ENCODE measurements around the gene SYT5.
"Not testable (repeated sequence)": the region's sequence is repeated elsewhere in the genome, so short reads cannot be mapped to it uniquely, and the experiment has no call there.

The SYT5 gene

DNA sequence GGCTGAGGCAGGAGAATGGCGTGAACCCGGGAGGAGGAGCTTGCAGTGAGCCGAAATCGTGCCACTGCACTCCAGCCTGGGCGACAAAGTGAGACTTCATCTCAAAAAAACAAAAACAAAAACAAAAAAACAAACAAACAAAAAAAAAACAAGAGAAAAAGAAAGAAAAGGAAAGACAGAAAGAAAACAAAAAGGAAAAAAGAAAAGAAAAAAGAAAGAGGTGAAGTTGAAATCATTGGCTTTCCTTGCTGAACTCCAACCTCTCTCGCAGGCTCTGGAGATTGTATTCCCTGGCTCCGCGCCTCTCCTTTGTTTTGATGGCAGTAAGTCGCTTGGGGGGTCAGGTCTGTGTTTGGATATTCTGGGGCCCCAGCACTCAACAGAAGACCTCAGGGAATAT, 7.8 kb downstream of the SYT5 start:
- in situ Hi-C loops (cut with MboI; ENCODE audit: low sequenced_read_pairs), result not testable (repeated sequence)

DNA sequence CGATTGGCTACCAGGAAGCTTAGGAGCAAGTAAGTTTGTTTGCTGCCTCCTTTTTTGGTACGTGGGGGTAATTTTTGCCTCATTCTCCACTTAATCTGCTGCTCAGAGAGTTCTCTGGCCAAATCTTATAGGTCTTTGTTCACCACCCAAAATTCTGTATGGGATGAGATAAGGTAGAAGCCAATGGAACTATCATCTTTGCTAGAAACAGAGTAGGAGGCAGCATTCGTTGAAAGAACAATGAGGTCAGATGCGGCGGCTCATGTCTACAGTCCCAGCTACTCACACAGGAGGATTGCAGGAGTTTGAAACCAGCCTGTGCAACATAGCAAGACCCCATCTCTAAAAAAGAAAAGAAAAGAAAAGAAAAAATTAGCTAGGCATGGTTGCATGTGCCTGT, 8.6 kb downstream of the SYT5 start:
- in situ Hi-C loops (cut with MboI; ENCODE audit: low sequenced_read_pairs), result no loop called here

DNA sequence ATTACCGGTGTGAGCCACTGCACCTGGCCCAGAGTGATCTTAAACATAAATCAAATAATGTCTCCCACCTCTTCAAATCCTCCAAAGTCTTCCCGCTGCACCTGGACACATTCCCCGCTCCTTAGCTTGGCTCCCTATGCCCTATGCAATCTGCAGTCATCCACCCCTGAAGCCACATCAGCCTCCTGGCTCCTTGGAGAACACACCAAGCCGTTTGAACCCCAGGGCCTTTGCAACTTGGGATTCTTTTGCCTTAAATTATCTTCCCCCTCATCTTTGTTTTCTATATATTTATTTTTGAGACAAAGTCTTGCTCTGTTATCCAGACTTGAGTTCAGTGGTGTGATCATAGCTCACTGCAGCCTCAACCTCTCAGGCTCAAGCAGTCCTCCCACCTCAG, 11.0 kb downstream of the SYT5 start:
- in situ Hi-C loops (cut with MboI; ENCODE audit: low sequenced_read_pairs), result no loop called here

DNA sequence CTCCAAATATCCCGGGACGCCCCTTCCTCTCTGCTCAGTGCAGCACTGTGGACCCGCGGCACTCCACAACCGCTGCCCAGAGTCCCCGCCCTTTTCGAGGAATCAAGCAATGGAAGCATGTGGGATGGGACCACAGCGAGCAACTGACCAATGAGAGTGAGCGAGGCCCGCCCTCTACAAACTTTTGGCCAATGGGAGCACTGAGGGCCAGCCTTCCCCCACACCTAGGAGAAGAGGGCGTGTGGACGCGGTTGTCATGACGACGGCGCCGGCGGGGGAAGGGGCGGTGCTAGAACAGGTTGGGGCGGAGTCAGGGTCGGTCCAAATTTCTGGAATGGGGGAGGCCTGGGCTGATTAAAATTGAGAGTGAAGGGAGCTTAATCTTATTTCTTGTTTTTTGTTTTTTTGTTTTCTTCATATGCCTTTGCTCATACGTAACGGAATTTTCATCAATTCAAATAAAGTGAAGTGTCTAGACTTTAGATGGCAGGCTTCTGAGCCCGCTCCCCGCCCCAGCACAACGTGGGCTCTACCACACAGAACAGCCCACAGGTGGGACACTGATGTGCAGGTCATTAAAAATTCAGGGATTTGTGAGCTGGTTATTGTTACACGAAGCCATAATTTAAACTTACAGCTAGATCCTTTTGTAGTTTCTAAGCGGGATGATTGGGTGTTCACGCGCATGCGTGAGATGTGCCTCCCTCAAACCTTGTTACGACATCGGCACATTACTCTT, 13.4 kb downstream of the SYT5 start, which contains the start of gene DNAAF3:
Gene DNAAF3, minus strand, starts transcription at position 84 of the 739 bp plus-strand sequence. CDS start 200 bp downstream, outside the sequence.
- in situ Hi-C loops (cut with MboI; ENCODE audit: low sequenced_read_pairs), result no loop called here

DNA sequence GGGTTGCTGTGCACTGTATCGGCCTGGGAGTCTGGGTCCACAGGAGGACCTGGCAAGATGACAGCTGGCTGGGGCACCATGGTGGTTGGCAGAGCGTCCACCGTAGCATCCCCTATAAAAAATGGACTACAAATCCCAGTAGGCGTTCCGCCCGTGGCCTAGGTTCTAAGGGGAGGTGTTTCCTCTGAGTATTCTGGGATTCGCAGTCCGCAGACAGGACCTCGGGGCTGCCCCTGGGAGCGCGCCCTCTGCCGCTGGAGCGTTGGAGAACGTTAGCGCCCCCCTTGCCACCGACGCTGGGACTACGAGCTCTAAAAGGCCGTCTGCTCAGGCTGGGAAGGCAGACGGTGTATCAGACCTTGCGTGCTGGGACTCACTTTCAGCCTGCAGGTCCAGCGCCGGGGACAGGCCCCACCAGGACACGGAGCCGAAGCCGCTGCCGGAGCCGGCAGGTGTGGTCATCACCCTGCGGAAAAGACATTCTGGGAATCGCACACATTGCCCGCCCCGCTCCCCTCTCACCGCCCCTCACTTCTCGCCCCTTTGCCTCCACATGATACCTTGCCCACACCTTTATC, 14.0 kb downstream of the SYT5 start:
- in situ Hi-C loops (cut with MboI; ENCODE audit: low sequenced_read_pairs), result no loop called here

GRCh38 chr19:55161571-55162322, 18.3 kb downstream of the SYT5 start:
- in situ Hi-C loops (cut with MboI; ENCODE audit: low sequenced_read_pairs), result no loop called here

DNA sequence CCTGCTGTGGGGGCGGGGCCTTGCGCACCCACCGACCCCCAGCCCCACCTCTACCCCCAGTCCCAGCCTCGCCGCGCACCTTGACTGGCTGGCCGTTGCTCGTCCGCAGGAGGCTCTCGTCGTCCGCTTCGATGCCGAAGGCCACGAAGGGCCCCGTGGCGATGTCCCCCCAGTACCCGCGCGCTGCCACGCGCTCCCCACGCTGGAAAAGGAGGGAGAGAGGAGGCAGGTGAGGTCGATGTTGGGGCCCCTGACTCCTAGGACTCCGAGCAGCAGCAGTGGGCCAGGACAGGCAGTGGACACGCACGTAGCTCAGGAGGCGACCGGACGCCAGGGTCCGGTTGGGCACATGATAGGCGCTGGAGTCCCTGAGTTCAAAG, 19.1 kb downstream of the SYT5 start:
- in situ Hi-C loops (cut with MboI; ENCODE audit: low sequenced_read_pairs), result no loop called here

GRCh38 chr19:55160128-55160985, 19.7 kb downstream of the SYT5 start:
- in situ Hi-C loops (cut with MboI; ENCODE audit: low sequenced_read_pairs), result no loop called here

DNA sequence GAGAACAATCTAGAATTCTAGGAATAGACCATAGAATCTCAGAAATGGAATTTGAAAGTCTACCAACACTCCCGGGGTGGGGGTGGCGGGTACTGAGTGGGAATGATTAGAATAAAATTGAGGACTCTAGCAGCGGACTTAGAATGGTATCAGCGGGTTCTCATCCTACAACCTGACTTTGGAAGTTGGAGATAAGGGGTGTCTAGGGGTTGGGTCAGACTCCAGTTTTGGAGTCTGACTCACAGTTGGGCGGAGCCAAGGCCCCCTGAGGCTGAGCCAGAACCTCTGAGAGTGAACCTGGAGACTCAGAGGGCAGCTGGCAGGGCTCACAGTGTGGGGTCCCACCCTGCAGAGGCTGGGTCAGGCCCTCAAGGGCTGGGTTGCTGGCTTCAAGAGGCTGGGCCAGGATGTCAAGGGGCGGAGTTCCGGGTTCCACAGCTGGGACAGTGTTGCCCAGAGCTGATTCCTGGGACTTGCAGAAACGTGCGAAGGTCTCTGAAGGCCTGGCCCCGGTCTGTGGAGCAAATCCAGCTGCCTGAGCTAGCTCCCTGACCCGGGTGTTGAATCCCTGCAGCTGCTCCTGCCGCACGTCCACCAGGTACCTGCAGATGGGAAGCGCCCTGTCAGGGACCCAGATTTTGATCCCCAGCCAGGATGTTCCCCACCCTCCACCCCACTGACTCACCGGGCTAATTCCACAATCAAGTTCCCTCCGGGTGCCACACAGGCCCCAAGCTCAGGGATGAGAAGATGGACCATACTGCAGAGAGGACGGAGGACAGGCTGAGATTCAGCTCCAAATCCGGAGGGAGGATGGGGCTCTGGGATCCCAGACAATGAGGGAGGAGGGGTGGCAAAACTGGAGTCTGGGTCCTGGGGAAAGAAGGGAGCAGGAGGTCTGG, 21.0 kb downstream of the SYT5 start:
- in situ Hi-C loops (cut with MboI; ENCODE audit: low sequenced_read_pairs), result no loop called here

DNA sequence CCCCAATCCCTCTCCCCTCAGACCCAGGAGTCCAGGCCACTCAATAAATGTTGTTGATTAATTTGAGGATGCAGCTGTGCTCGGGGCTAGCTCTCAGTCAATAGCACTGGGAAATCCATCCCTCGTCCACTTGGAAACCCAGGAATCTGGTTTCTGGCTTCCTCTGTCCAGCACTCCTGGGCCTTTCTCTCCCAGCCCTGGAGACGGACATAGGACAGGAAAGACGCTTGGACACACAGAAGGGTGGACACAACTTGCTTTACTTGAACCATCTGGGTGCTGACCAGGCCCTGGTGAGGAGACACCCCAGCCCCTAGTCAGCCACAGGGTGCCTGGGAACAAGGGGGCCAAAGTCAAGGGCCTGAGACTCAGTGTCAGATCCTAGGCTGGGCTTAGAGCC, 21.7 kb downstream of the SYT5 start:
- in situ Hi-C loops (cut with MboI; ENCODE audit: low sequenced_read_pairs), result no loop called here

DNA sequence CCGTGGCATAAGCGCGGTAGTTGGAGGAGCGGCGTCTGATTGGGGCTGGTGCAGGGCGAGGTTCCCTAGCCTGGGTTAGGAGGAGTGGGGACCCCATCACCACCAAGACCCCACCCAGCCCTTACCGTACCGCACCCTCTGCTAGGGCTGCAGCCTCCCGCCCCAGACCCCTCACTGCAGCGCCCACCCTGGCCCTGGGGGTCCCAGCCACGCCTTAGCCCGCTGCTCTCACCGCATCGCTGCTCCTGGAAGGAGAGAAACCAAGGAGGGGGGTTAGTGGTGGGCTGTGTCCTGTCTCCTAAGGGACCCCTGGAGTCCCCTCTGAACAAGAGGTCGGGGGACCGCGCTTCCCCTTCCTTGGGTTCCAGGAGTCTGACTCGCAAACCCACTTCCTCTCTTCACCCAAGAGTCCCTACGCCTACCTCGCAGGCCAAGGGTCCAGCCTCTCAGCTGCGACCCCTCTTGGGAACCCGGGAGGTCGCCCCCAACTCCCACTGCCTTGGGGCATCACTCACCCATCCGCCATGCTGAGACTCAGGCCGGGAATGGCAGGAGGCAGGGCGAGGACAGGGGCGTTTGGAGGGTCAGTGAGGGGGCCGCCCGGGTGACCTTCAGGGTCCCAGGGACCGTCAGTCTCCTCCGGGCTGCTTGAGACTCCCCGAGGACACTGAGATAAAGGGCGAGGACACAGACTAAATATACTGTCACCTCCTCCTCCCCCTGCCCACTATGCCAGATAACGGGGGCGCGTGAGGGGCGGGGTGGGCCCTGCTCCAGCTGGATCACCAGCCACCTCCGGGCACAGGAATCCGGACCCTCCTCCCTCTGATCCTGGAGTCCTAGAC, 22.8 kb downstream of the SYT5 start, which contains the start of gene TNNI3:
Gene TNNI3, minus strand, starts transcription at position 669 of the 845 bp plus-strand sequence. Its CDS starts 143 bp downstream, at position 526.
- in situ Hi-C loops (cut with MboI; ENCODE audit: low sequenced_read_pairs), result no loop called here

GRCh38 chr19:55156202-55157063, 23.7 kb downstream of the SYT5 start:
- in situ Hi-C loops (cut with MboI; ENCODE audit: low sequenced_read_pairs), result no loop called here

GRCh38 chr19:55155784-55156183, 24.3 kb downstream of the SYT5 start:
- in situ Hi-C loops (cut with MboI; ENCODE audit: low sequenced_read_pairs), result not testable (repeated sequence)

DNA sequence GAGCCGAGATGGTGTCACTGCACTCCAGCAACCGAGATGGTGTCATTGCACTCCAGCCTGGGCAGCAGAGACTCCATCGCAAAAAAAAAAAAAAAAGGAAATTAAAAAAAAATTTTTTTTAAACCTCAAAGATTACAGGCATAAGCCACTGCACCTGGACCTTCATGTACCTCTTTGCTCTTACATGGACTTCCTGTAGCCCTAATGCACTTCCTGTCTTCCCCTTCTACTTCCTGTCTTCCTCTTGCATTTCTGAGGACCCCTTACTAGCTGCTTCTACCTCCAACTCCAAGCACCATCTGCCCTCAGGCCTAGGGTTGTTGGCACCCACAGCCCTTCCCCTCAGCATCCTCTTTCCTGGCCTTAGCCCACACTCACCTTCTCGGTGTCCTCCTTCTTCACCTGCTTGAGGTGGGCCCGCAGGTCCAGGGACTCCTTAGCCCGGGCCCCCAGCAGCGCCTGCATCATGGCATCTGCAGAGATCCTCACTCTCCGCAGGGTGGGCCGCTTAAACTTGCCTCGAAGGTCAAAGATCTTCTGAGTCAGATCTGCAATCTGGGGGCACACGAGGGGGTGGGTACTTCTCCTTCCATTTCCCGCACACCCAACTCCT, 26.3 kb downstream of the SYT5 start:
- in situ Hi-C loops (cut with MboI; ENCODE audit: low sequenced_read_pairs), result no loop called here

- in situ Hi-C loops (cut with MboI; ENCODE audit: low sequenced_read_pairs), result no loop called here
These were observed 28.1 kb downstream of the SYT5 start for GRCh38 chr19:55152017-55152416.

DNA sequence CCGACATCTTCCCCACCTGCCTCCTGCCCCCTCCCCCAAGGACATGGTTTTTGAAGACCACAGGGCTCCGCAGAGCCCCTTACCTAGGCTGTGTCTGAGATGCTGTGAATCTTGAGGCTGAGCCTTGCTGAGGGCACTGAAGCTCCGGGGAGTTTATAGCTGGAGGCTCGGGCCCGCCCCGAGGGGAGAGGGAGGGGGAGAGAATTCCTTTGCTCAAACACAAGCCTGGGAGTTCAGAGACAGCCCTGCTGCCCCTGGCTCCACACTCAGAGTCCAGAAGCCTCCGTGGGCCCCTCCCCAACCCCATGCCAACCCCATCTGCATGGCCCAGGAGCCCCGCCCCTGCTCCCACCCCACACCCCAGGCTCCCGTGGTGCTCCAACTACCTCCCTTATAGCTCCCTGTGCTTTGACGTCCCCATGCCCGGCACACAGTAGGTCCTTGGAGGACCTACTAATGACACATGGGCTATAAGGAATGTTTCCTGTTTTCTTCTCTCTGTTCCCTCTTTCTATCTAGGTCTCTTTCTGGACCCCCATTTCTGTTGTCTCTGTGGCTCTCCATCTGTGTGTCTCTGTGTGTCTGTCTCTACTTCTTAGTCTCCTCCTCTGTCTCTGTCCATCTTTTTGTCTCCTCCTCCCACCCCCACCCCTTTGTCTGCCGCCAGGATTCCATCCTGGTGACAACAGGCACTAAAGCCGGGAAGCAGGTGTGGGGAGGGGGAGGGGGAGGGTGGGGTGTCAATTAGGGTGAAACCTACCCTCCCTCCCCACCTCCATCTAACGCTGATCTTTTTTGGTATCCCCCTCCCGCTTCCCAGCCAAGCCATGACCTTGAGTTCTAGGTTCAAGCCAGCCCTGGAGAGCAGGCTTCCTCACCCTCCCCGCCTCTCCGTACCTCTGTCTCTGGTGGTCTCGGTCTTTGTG, 30.7 kb downstream of the SYT5 start, which contains the start of gene TNNT1:
Gene TNNT1, minus strand, starts transcription at position 129 of the 926 bp plus-strand sequence. CDS start 2,049 bp downstream, outside the sequence.
- in situ Hi-C loops (cut with MboI; ENCODE audit: low sequenced_read_pairs), result no loop called here
